Activated naive CD4-positive, alpha-beta T cell treated with anti-CD3 and anti-CD28 coated beads, Interleukin-2, amount 50 U/mL, for 72 hours (primary cell): ENCODE results near the gene THPO. TPM values are rescaled to one million over a fixed set of nuclear protein-coding genes. Genes with fewer than 3 reads are reported as not detected.
A peak's percentile ranks its signal among the peaks of the same experiment; 100 is the strongest.

Experiments
- ATAC-seq, 2 donors: fragments of 150-1000 bp; cut with Tn5 transposase; 2 replicates each; pipeline ENCODE4 v1.10.0; 2021; ENCODE audit warnings: mild to moderate bottlenecking in 2 of 2, moderate library complexity in 2 of 2
- DNase-seq, 2 donors: peaks; one replicate each; pipeline ENCODE4 v3.0.0; 2021 to 2022; ENCODE audit warnings: low spot score in 2 of 2
- H3K27ac Mint-ChIP-seq, 2 donors: one replicate each; pipeline ENCODE4 v1.8.0; 2022; ENCODE audit warnings: mild to moderate bottlenecking in 2 of 2, mixed read lengths in 2 of 2
- H3K36me3 Mint-ChIP-seq, 2 donors: one replicate each; pipeline ENCODE4 v1.8.0; 2022; ENCODE audit warnings: mixed read lengths in 2 of 2
- H3K9me3 Mint-ChIP-seq, 2 donors: one replicate each; pipeline ENCODE4 v1.8.0; 2022; ENCODE audit warnings: mixed read lengths in 2 of 2
- total RNA-seq, 2 donors: library from RNA; stranded (reverse); gene quantifications; one replicate each; pipeline ENCODE4 v1.2.3, GENCODE V29; 2022

Gene THPO
- total RNA-seq, 2 donors from 2014 or later: not detected

GRCh38 chr3:184333700-184334099 lies 44.3 kb downstream of the THPO start:
- H3K9me3 Mint-ChIP-seq: no peaks in the 10 kb centered on the region
- H3K36me3 Mint-ChIP-seq: peaks cover 11 to 17% of the 10 kb centered on the region in 2 donors
- H3K27ac Mint-ChIP-seq: peak overlapping the region; percentile 85 to 95
- DNase-seq (no peak), ATAC-seq (no peak)

- H3K36me3 Mint-ChIP-seq: peaks cover 15 to 22% of the 10 kb centered on the region in 2 donors
- no peak for ATAC-seq
Observed at GRCh38 chr3:184333190-184333589, 44.8 kb downstream of the THPO start.

DNA sequence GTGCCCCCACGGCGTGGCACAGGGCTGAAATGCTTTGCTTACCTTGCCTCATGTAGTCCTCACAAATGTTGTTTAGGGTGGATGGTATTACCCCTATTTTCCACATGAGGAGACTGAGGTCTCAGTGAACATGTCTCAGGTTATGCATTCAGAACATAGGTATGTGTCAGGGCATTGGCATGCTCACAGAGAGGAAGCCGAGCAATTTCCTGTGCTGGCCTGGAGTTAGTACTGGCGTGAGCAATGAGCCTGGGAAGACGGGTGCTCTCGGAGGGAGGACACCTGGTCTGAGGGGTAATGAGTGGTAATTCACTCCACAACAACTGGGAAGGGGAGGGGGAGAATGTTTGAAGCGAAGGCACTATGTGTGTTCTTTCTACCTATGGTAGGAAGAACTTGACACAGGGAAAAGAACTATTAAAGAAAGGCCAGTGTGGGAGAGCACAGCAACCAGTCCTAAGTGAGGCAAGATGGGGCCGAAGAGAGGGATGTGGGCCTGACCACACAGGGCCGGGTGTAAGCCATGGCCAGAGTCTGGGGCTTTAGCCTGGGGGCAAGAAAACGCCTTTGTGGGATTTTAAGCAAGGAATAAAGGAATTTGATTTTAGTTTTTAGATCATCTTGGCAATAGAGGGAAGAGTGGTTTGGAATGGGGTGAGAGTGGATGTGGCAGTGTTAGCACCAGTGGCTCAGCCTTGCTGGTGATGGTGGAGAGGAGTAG lies 45.5 kb downstream of the THPO start:
- peaks cover 15 to 24% of the 10 kb centered on the region in 2 donors for H3K36me3 Mint-ChIP-seq
- H3K9me3 Mint-ChIP-seq: no peaks in the 10 kb centered on the region

More at GRCh38 chr3:184333190-184333589, 44.8 kb downstream of the THPO start:
- peak overlapping the region; percentile 85 to 95 for H3K27ac Mint-ChIP-seq
- DNase-seq: no peak
- no peaks in the 10 kb centered on the region for H3K9me3 Mint-ChIP-seq

DNA sequence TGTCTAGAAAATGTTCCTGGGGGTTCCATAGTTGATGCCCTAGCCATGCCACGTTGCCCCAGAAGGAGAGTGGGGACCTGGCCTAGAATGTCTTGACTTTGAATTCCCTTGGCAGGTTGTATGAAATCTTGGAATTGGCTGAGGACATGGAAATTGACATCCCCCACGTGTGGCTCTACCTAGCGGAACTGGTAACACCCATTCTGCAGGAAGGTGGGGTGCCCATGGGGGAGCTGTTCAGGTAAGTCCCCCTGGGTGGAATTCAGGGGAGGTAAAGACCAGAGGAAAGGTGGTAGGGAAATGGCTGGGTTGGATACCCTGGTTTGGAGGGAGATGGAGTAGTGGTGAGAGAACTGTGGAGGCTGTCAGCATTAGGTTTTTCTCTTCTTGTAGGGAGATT lies 49.5 kb downstream of the THPO start:
- no peaks in the 10 kb centered on the region for H3K9me3 Mint-ChIP-seq
- peaks cover 47 to 58% of the 10 kb centered on the region in 2 donors for H3K36me3 Mint-ChIP-seq
- DNase-seq (no peak), ATAC-seq (no peak)
- peak overlapping the region; percentile 50 to 93 for H3K27ac Mint-ChIP-seq

More for the DNA sequence above, 45.5 kb downstream of the THPO start:
- DNase-seq: no peak
- peak overlapping the region; percentile 85 to 95 for H3K27ac Mint-ChIP-seq
- ATAC-seq: no peak

DNA sequence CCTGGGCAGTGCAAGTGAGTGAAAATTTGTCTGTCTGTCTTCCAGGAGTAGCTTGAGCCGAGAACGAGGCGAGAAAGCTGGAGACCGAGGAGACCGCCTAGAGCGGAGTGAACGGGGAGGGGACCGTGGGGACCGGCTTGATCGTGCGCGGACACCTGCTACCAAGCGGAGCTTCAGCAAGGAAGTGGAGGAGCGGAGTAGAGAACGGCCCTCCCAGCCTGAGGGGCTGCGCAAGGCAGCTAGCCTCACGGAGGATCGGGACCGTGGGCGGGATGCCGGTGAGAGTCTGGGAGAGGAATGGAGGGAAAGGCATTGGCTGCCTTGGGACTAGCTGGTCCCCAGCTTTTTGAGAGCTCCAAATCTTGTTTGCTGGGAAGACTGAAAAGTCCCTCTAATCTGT lies 50.8 kb downstream of the THPO start:
- Mint-ChIP-seq H3K9me3 (no peaks in the 10 kb centered on the region), H3K27ac (peak overlapping the region; percentile 18 to 94), H3K36me3 (peaks cover 48 to 72% of the 10 kb centered on the region in 2 donors)
- ATAC-seq (no peak), DNase-seq (no peak)

DNA sequence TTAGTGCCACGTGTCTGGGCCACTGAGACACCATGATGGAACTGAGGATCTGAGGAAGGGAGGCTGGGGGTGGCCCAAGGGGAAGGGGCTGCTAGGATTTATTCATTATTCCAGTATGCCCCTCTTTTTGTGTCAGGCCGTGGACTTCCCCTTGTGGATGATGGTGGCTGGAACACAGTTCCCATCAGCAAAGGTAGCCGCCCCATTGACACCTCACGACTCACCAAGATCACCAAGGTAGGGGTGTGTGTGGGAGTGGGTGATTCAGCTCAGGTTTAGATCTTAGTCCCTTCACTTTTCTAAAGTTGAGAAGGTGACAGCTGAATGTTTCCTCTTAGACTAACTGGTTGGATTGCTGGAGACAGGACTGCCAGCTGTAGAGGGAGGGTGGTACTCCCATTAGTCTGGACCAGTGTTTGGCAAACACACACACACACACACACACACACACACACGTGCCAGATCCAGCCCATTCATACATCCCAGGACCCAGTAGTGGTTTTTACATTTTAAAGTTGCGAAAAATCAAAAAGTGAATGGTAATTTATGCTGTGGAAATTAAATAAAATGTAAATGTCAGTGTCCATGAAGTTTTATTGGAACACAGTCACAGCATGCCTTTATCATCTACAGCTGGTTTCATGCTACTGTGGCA lies 52.2 kb downstream of the THPO start:
- Mint-ChIP-seq H3K36me3 (peaks cover 58 to 77% of the 10 kb centered on the region in 2 donors), H3K27ac (peak overlapping the region in 1 of 2 donors; percentile 96), H3K9me3 (no peaks in the 10 kb centered on the region)
- ATAC-seq (peak; percentile 78 to 86), DNase-seq (no peak)

- ATAC-seq: peak in 1 of 2 donors; percentile 5
- DNase-seq: no peak
- Mint-ChIP-seq H3K36me3 (peaks cover 61 to 79% of the 10 kb centered on the region in 2 donors), H3K27ac (peak overlapping the region; percentile 34 to 96), H3K9me3 (no peaks in the 10 kb centered on the region)
Observed at GRCh38 chr3:184325269-184325668, 52.7 kb downstream of the THPO start.

DNA sequence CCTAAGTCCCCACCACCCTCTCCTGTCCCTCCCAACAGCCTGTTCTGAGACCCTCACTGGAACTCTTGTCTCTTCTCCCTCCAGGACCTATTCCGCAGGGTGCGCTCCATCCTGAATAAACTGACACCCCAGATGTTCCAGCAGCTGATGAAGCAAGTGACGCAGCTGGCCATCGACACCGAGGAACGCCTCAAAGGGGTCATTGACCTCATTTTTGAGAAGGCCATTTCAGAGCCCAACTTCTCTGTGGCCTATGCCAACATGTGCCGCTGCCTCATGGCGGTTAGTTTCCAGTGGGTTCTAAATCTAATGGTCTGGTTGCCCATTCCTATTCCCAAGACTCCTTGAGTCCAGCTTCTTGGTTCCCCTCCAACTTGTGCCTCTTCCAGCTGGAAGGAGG lies 54.3 kb downstream of the THPO start:
- H3K27ac Mint-ChIP-seq: no peak overlapping the region
- ATAC-seq: no peak
- no peaks in the 10 kb centered on the region for H3K9me3 Mint-ChIP-seq
- H3K36me3 Mint-ChIP-seq: peaks cover 50 to 72% of the 10 kb centered on the region in 2 donors
- DNase-seq: no peak

DNA sequence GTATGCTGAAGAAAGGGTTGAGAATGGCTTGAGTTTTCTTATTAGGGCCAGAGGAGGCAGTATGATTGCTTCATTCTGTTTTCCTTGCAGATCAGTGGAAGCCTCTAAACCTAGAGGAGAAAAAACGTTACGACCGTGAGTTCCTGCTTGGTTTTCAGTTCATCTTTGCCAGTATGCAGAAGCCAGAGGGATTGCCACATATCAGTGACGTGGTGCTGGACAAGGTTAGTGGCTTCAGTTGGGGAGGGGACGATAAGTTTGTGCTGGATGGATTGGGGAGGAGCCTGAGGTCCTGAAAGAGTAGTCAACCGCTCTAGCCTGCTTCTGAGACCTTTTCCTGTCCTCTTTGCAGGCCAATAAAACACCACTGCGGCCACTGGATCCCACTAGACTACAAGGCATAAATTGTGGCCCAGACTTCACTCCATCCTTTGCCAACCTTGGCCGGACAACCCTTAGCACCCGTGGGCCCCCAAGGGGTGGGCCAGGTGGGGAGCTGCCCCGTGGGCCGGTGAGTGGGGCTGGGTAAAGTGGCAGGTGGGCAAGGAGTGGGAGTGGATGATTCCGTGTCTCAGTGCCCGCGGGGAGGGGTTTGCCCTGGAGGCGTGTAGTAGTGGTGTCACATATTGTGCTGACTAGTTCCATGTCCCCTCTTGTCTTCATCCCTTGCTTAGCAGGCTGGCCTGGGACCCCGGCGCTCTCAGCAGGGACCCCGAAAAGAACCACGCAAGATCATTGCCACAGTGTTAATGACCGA lies 55.1 kb downstream of the THPO start:
- peaks cover 48 to 70% of the 10 kb centered on the region in 2 donors for H3K36me3 Mint-ChIP-seq
- DNase-seq: no peak
- H3K27ac Mint-ChIP-seq: peak overlapping the region in 1 of 2 donors; percentile 84
- no peaks in the 10 kb centered on the region for H3K9me3 Mint-ChIP-seq
- ATAC-seq: no peak

Other genes with a start within 250 kb of the THPO start
- 10 to 100 TPM; 48.6 to 56.1 TPM for gene EIF2B5, start 242.8 kb downstream of the THPO start, total RNA-seq
- 10 to 100 TPM; 30.1 to 41.7 TPM for gene DVL3, start 222.8 kb downstream of the THPO start, total RNA-seq
- gene AP2M1, start 203.4 kb downstream of the THPO start, total RNA-seq: 100 to 1,000 TPM; 207 to 288 TPM
- 10 to 100 TPM; 76.6 to 81.3 TPM for gene ABCF3, start 192.0 kb downstream of the THPO start, total RNA-seq
- not detected for gene VWA5B2, start 148.6 kb downstream of the THPO start, total RNA-seq
- 10 to 100 TPM; 35.5 to 35.8 TPM for gene ALG3, start 129.2 kb downstream of the THPO start, total RNA-seq
- gene EEF1AKMT4, start 128.5 kb downstream of the THPO start, total RNA-seq: 1 to 10 TPM; 8.3 to 9.9 TPM
- gene CAMK2N2, start 116.7 kb downstream of the THPO start, total RNA-seq: under 1 TPM; 0.18 to 0.34 TPM
- gene ECE2, start 102.2 kb downstream of the THPO start, total RNA-seq: under 1 TPM in 1 of 2 donors, not detected in 1; 0.18 TPM
- 100 to 1,000 TPM; 241 to 252 TPM for gene PSMD2, start 79.0 kb downstream of the THPO start, total RNA-seq
- gene EIF4G1, start 63.6 kb downstream of the THPO start, total RNA-seq: 100 to 1,000 TPM; 256 to 376 TPM
- 1 to 10 TPM; 4.1 to 6.8 TPM for gene FAM131A, start 40.6 kb downstream of the THPO start, total RNA-seq
- 10 to 100 TPM in 1 of 2 donors, 1 to 10 TPM in 1; 6.5 to 13.9 TPM for gene CLCN2, start 16.6 kb downstream of the THPO start, total RNA-seq
- gene POLR2H, start 16.5 kb downstream of the THPO start, total RNA-seq: 100 to 1,000 TPM; 112 to 177 TPM
- under 1 TPM in 1 of 2 donors, not detected in 1; 0.49 TPM for gene CHRD, start 1.8 kb upstream of the THPO start, total RNA-seq
- gene EPHB3, start 183.6 kb upstream of the THPO start, total RNA-seq: under 1 TPM in 1 of 2 donors, not detected in 1; 0.19 TPM